HCT116 (cell line): ENCODE results near the gene CNPY1. TPM values are rescaled to one million over a fixed set of nuclear protein-coding genes. Genes with fewer than 3 reads are reported as not detected.

ENCODE experiments used
- ATAC-seq: fragments of 200-7000 bp; cut with Tn5 transposase; 2 replicates; pipeline ENCODE4 v1.9.1; 2020; ENCODE audit warnings: mild to moderate bottlenecking, moderate library complexity
- BruUV-seq: library from RNA; stranded (reverse); fragments of 400-500 nt; replicated peaks from 2 replicates; lab custom pipeline; 2021; lab: Mats Ljungman, UMichigan
- CTCF ChIA-PET: fragments of 300-600 bp; sonication (Branson Sonifier 250); formaldehyde crosslinking; loops from one replicate; lab custom pipeline; 2021; ENCODE audit warnings: antibody characterized with exemption; lab: Charles Lee
- POLR2A ChIA-PET: fragments of 300-600, 350-600 bp; sonication (Branson Sonifier 250); formaldehyde crosslinking; loops from one replicate; lab custom pipeline; 2021; ENCODE audit warnings: antibody characterized with exemption; lab: Charles Lee
- RAD21 ChIA-PET, 2 experiments: fragments of 300-600 bp; sonication (Branson Sonifier 250); formaldehyde crosslinking; loops; one replicate each; lab custom pipeline; 2023; ENCODE audit warnings: low total read pairs in 2 of 2; ENCODE audit not compliant: uncharacterized antibody in 2 of 2, unreplicated experiment in 2 of 2, low non-redundant PET in 1 of 2; lab: Charles Lee
- DNase-seq: peaks from one replicate; pipeline ENCODE4 v3.0.0-alpha.2; 2010; ENCODE audit warnings: low read depth, low spot score
- H2AFZ ChIP-seq: fragments of 200-600 bp; shearing (Covaris generic), sonication (generic); 2 replicates; pipeline ENCODE4 v1.6.1; 2017; ENCODE audit warnings: low read depth, mixed run types, mixed read lengths, antibody characterized with exemption, low read length; ENCODE audit not compliant: poor library complexity, severe bottlenecking
- H3K27ac ChIP-seq: 2 replicates; pipeline ENCODE4 v1.5.1; 2012; ENCODE audit warnings: low read depth, low read length
- H3K27me3 ChIP-seq: fragments of 200-600 bp; sonication (generic); 2 replicates; pipeline ENCODE4 v1.6.1; 2016; ENCODE audit warnings: mixed run types, low read length, mixed read lengths; ENCODE audit not compliant: insufficient read depth
- H3K36me3 ChIP-seq, 2 experiments: fragments of 200-500 bp in 1 of 2; fragments of 200-600 bp in 1 of 2; sonication (Bioruptor generic) in 1 of 2; sonication (generic) in 1 of 2; 2 replicates each; pipeline versions ENCODE4 v1.5.1 to v1.6.1; 2014 to 2016; ENCODE audit warnings: low read length in 2 of 2, inconsistent platforms in 1 of 2, mixed read lengths in 1 of 2, mixed run types in 1 of 2; ENCODE audit not compliant: insufficient read depth in 2 of 2, control insufficient read depth in 1 of 2
- H3K4me1 ChIP-seq, 2 experiments: fragments of 200-600 bp in 1 of 2; sonication (generic) in 1 of 2; 2 replicates each; pipeline versions ENCODE4 v1.5.1 to v1.6.1; 2012 to 2017; ENCODE audit warnings: low read length in 2 of 2, inconsistent platforms in 1 of 2, mild to moderate bottlenecking in 1 of 2, mixed read lengths in 1 of 2, mixed run types in 1 of 2, moderate library complexity in 1 of 2; ENCODE audit not compliant: insufficient read depth in 2 of 2, control insufficient read depth in 1 of 2
- H3K4me2 ChIP-seq: fragments of 200-600 bp; sonication (generic); 2 replicates; pipeline ENCODE4 v1.6.1; 2017; ENCODE audit warnings: mixed run types, low read length, mixed read lengths
- H3K4me3 ChIP-seq, 2 experiments: fragments of 200-600 bp in 1 of 2; sonication (generic) in 1 of 2; replicated peaks in 1 of 2; 2 replicates each; pipeline ENCODE4 v1.5.1; 2011 to 2016; ENCODE audit warnings: low read length in 2 of 2, control low read depth in 1 of 2, low read depth in 1 of 2, mild to moderate bottlenecking in 1 of 2, mixed read lengths in 1 of 2, mixed run types in 1 of 2
- H3K79me2 ChIP-seq: fragments of 200-600 bp; sonication (generic); 2 replicates; pipeline ENCODE4 v1.6.1; 2017; ENCODE audit warnings: mild to moderate bottlenecking, mixed run types, low read length, moderate library complexity, mixed read lengths; ENCODE audit not compliant: insufficient read depth
- H3K9ac ChIP-seq: fragments of 200-600 bp; sonication (generic); 2 replicates; pipeline ENCODE4 v1.6.1; 2016; ENCODE audit warnings: low read length, mixed read lengths
- H3K9me2 ChIP-seq: fragments of 200-600 bp; sonication (generic), shearing (Covaris generic); 2 replicates; pipeline ENCODE4 v1.6.1; 2017; ENCODE audit warnings: mixed run types, mild to moderate bottlenecking, moderate library complexity; ENCODE audit not compliant: insufficient read depth
- H3K9me3 ChIP-seq, 2 experiments: fragments of 200-500 bp in 1 of 2; fragments of 200-600 bp in 1 of 2; sonication (Bioruptor generic) in 1 of 2; sonication (generic) in 1 of 2; 2 replicates each; pipeline ENCODE4 v1.6.1; 2014 to 2017; ENCODE audit warnings: low read length in 2 of 2, mixed read lengths in 2 of 2, inconsistent platforms in 1 of 2, low read depth in 1 of 2, mild to moderate bottlenecking in 1 of 2, mixed run types in 1 of 2, moderate library complexity in 1 of 2; ENCODE audit not compliant: control insufficient read depth in 1 of 2, insufficient read depth in 1 of 2
- H4K20me1 ChIP-seq: fragments of 200-600 bp; sonication (generic), shearing (Covaris generic); 2 replicates; pipeline ENCODE4 v1.6.1; 2017; ENCODE audit warnings: mixed run types, mild to moderate bottlenecking, moderate library complexity; ENCODE audit not compliant: insufficient read depth
- CBX3 ChIP-seq: IDR thresholded peaks from 2 replicates; pipeline ENCODE4 v1.6.1; 2012; ENCODE audit warnings: low read depth
- ELF1 ChIP-seq: IDR thresholded peaks from 2 replicates; pipeline ENCODE4 v1.6.1; 2012; ENCODE audit warnings: low read depth, borderline replicate concordance
- JUND ChIP-seq: IDR thresholded peaks from 2 replicates; pipeline ENCODE4 v1.6.1; 2012
- RAD21 ChIP-seq: IDR thresholded peaks from 2 replicates; pipeline ENCODE4 v1.6.1; 2012; ENCODE audit warnings: low read depth, mild to moderate bottlenecking
- SP1 ChIP-seq: IDR thresholded peaks from 2 replicates; pipeline ENCODE4 v1.6.1; 2012; ENCODE audit warnings: low read depth
- SRF ChIP-seq: IDR thresholded peaks from 2 replicates; pipeline ENCODE4 v1.6.1; 2012; ENCODE audit warnings: low read depth
- YY1 ChIP-seq: IDR thresholded peaks from 2 replicates; pipeline ENCODE4 v1.6.1; 2011; ENCODE audit warnings: low read length, low read depth, moderate library complexity, mild to moderate bottlenecking; ENCODE audit not compliant: insufficient replicate concordance; ENCODE audit errors: extremely low read depth
- ZFX ChIP-seq: fragments of 450-650 bp; IDR thresholded peaks from 2 replicates; pipeline ENCODE4 v1.6.1; 2017
- ZNF274 ChIP-seq: fragments of 200-500 bp; sonication (Bioruptor generic); IDR thresholded peaks from 2 replicates; pipeline ENCODE4 v1.6.1; 2014; ENCODE audit warnings: mild to moderate bottlenecking, low read depth, low read length, inconsistent platforms
- intact Hi-C: fragments of 100-400 bp; cut with micrococcal nuclease; formaldehyde crosslinking; loops from 2 replicates; pipeline ENCODE4 v1.10.0; 2022
- total RNA-seq: library from RNA; stranded (reverse); gene quantifications from one replicate; pipeline ENCODE4 v1.2.1, GENCODE V29; 2021; ENCODE audit not compliant: unreplicated experiment
- TF ChIP-seq, protein P1 (sequence below): IDR thresholded peaks from 2 replicates; pipeline ENCODE4 v1.6.1; 2012; ENCODE audit warnings: low read depth
- TF ChIP-seq, protein P2 (sequence below): IDR thresholded peaks from 2 replicates; pipeline ENCODE4 v1.6.1; 2012

CNPY1 gene
- total RNA-seq, 1 experiment from 2014 or later: not detected

DNA sequence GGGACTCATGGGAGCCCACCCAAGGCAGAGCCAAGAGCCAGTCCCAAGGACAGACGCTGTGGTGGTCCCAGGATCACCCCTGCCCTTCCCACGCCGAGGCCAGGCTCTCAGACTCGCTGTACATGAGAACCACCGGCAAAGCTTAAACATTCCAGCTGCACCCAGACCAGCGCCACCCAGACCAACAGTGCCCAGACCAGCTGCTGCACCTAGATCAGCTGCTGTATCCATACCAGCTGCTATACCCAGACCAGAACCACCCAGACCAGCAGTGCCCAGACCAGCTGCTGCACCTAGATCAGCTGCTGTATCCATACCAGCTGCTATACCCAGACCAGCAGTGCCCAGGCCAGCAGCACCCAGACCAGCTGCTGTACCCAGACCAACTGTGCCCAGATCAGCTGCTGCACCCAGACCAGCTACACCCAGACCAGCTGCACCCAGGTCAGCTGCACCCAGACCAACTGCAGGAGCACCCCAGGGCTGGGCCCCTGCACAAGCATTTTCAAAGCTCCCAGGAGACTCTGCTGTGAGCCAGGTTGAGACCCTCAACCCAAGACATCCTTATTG is 47.9 kb upstream of the CNPY1 start:
- no peak overlapping the region for H2AFZ ChIP-seq
- no peak for ATAC-seq
- no peak overlapping the region for H3K27ac ChIP-seq
- H3K4me1 ChIP-seq: peaks cover 0 to 17% of the 10 kb centered on the region in 2 experiments; a peak in 1 of 4 replicates
- H3K4me2 ChIP-seq: no peak overlapping the region
- ChIA-PET CTCF (no interaction called here), POLR2A (no interaction called here), RAD21 (no interaction called here)
- intact Hi-C loops: no loop called here
- no peaks in the 10 kb centered on the region for H3K9me2 ChIP-seq
- H4K20me1 ChIP-seq: no peaks in the 10 kb centered on the region
- BruUV-seq: no TSS peak
- DNase-seq: no peak
- no peaks in the 10 kb centered on the region for H3K36me3 ChIP-seq
- H3K9me3 ChIP-seq: no peaks in the 10 kb centered on the region
- no peaks in the 10 kb centered on the region for H3K79me2 ChIP-seq
- no peak overlapping the region for H3K9ac ChIP-seq
- H3K4me3 ChIP-seq: no peak overlapping the region
- H3K27me3 ChIP-seq: 0 out of 2 replicates have a peak, but pooled peaks cover 2% of the 10 kb centered on the region
- TF ChIP-seq CBX3: no peak
- TF ChIP-seq, protein P1, sequence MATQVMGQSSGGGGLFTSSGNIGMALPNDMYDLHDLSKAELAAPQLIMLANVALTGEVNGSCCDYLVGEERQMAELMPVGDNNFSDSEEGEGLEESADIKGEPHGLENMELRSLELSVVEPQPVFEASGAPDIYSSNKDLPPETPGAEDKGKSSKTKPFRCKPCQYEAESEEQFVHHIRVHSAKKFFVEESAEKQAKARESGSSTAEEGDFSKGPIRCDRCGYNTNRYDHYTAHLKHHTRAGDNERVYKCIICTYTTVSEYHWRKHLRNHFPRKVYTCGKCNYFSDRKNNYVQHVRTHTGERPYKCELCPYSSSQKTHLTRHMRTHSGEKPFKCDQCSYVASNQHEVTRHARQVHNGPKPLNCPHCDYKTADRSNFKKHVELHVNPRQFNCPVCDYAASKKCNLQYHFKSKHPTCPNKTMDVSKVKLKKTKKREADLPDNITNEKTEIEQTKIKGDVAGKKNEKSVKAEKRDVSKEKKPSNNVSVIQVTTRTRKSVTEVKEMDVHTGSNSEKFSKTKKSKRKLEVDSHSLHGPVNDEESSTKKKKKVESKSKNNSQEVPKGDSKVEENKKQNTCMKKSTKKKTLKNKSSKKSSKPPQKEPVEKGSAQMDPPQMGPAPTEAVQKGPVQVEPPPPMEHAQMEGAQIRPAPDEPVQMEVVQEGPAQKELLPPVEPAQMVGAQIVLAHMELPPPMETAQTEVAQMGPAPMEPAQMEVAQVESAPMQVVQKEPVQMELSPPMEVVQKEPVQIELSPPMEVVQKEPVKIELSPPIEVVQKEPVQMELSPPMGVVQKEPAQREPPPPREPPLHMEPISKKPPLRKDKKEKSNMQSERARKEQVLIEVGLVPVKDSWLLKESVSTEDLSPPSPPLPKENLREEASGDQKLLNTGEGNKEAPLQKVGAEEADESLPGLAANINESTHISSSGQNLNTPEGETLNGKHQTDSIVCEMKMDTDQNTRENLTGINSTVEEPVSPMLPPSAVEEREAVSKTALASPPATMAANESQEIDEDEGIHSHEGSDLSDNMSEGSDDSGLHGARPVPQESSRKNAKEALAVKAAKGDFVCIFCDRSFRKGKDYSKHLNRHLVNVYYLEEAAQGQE: no peak
- no peak for TF ChIP-seq ELF1

DNA sequence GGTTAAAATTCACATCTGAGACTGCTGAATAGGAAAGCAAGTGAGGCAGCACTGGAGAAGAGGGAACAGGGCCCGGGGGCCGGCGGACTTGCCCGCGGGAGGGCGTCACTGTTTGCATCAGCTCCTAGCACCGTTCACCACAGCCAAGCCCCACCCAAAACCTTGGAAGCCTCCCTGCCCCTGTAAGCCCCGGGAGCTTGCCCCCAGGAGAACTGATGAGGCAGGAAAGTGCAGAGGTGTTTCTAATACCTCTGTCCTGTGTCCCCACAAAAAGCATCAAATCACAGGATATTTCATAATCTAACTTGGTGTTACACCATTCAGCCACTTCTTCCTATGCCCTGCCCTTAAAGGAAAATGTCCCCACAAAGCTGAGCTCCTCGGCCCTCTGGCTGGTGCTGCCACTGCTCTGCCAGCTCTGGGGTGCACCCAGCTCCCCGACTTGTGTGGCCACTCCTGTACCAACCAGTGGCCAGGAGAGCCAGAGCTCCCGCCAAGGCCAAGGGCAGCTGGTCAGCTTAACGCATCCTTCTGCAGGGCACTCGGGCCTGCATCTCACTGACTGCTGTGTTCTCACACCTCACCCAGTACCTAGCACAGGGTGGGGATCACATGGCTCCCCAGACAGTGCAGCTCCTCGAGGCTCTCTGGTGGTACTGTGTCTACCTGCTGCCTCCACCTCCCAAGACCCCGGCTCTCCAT is 47.3 kb upstream of the CNPY1 start:
- no peaks in the 10 kb centered on the region for H3K9me3 ChIP-seq
- H3K9ac ChIP-seq: no peak overlapping the region
- H3K27me3 ChIP-seq: no peaks in the 10 kb centered on the region
- no peaks in the 10 kb centered on the region for H3K79me2 ChIP-seq
- H3K4me3 ChIP-seq: no peak overlapping the region
- RAD21 ChIA-PET: no interaction called here
- no peaks in the 10 kb centered on the region for H3K36me3 ChIP-seq
- POLR2A ChIA-PET: no interaction called here
- DNase-seq: no peak
- peaks cover 0 to 17% of the 10 kb centered on the region in 2 experiments; a peak in 1 of 4 replicates for H3K4me1 ChIP-seq
- H4K20me1 ChIP-seq: no peaks in the 10 kb centered on the region
- H3K9me2 ChIP-seq: no peaks in the 10 kb centered on the region
- no peak overlapping the region for H3K4me2 ChIP-seq
- no peak overlapping the region for H2AFZ ChIP-seq
- intact Hi-C loops: no loop called here
- no TSS peak for BruUV-seq
- no peak for ATAC-seq
- CTCF ChIA-PET: no interaction called here
- no peak overlapping the region for H3K27ac ChIP-seq
- TF ChIP-seq ZNF274: no peak
- TF ChIP-seq SRF: no peak
- TF ChIP-seq, protein P1: no peak
- TF ChIP-seq, protein P2, sequence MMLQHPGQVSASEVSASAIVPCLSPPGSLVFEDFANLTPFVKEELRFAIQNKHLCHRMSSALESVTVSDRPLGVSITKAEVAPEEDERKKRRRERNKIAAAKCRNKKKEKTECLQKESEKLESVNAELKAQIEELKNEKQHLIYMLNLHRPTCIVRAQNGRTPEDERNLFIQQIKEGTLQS: no peak
- no peak for TF ChIP-seq RAD21
- TF ChIP-seq ZFX: no peak
- no peak for TF ChIP-seq YY1
- TF ChIP-seq JUND: no peak
- TF ChIP-seq SP1: no peak
